Measurements from ENCODE around the gene BFSP2.

DNA sequence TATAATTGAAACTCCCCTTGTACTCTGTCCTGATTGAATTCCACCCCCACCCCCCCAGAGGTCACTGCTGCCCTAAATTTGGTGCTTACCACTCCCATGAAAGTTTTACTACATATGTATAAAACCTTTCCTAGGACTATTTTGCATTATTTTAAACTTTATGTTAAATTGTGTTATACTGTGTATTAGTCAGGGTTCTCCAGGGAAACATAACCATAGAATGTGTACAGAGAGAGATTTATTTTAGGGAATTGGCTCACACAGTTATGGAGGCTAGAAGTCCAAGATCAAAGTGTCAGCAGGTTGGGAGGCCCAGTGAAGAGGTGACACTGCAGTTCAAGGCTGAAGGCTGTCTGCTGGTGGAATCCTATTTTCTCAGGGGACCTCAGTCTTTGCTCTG is 29.2 kb downstream of the BFSP2 start:
- TF ChIP-seq ZNF713 (CRISPR knock-in tag; IDR thresholded peaks at IDR 0.05) (no peak), CTCF (CRISPR knock-in tag; IDR thresholded peaks at IDR 0.05) (no peak), ZNF556 (CRISPR knock-in tag; IDR thresholded peaks at IDR 0.05; ENCODE audit: borderline replicate concordance) (no peak), HCFC1 (IDR thresholded peaks at IDR 0.05; ENCODE audit: low read depth, low read length) (no peak), HNRNPK (IDR thresholded peaks at IDR 0.05; ENCODE audit: low read depth, low read length, poor library complexity, severe bottlenecking) (no peak)
